ENCODE measurements around the gene GIMD1.
"Not testable (repeated sequence)": the region's sequence is repeated elsewhere in the genome, so short reads cannot be mapped to it uniquely, and the experiment has no call there.

The GIMD1 gene

DNA sequence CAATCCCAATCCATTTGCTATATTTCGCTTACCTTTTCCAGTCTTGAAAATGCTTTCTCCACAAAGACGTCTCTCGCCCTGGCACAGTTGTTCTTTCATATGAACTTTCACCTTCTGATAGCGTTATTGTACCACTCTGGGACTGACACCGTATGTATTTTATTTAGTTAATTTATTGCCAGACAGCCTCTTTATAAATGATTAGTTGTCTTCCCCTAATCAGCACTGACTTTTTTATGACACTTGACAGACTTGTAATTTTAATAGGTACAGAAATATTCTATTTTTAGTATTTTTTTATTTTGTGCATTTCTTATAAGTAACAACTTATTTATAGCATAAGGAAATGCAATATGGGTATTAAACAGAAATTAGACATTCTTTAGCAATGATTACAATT is at the start of gene GIMD1:
TSS of gene GIMD1 (minus strand) at position 101 of the 400 bp plus-strand sequence. CDS start 1,343 bp downstream, outside the sequence.
- no peaks in the 10 kb centered on the region for H3K9me3 ChIP-seq (ENCODE audit: insufficient read depth, low read length)
- no peaks in the 10 kb centered on the region for H3K27me3 ChIP-seq (ENCODE audit: insufficient read depth, insufficient read length)
- TF ChIP-seq ZNF274 (IDR thresholded peaks at IDR 0.05; ENCODE audit: low read depth, low read length) = no peak
- TF ChIP-seq YY1 (IDR thresholded peaks at IDR 0.05; ENCODE audit: insufficient read depth, insufficient read length) = no peak
- TF ChIP-seq SUZ12 (IDR thresholded peaks at IDR 0.05; ENCODE audit: extremely low read depth, insufficient read depth, insufficient read length) = no peak
- no peaks in the 10 kb centered on the region for H3K36me3 ChIP-seq (ENCODE audit: insufficient read depth, insufficient read length, low read length)
- H3K4me3 ChIP-seq (ENCODE audit: insufficient read length, low read depth) = no peak within 1 kb of the TSS
- H3K9ac ChIP-seq (ENCODE audit: insufficient read length, low read depth) = no peak within 1 kb of the TSS
- H3K4me1 ChIP-seq (ENCODE audit: insufficient read depth, insufficient read length) = no peaks in the 10 kb centered on the region
- no peak for DNase-seq (ENCODE audit: low read depth, low spot score)

DNA sequence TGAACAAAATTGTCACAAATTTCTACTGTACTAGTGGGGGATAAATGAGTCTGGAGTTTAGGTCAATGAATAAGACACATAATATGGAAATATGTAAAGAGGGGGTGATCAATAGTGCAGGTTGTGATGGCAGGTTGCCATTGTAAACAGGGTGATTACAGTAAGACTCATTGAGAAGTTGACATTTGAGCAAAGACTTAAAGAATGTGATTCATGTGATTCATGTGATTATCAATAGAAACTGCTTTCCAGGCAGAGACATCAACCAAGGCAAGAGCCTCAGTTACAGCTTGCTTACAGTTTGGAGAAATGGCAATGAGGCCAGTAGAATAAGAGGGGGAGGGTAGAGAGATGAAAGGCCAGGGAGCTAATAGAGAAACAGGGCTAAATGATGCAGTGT is 45.8 kb upstream of the GIMD1 start:
- Histone ChIP-seq H3K4me1 (ENCODE audit: insufficient read depth, insufficient read length) (no peaks in the 10 kb centered on the region), H3K27me3 (ENCODE audit: insufficient read depth, insufficient read length) (no peaks in the 10 kb centered on the region), H3K4me3 (ENCODE audit: insufficient read length, low read depth) (no peak overlapping the region), H3K9me3 (ENCODE audit: insufficient read depth, low read length) (no peaks in the 10 kb centered on the region), H3K9ac (ENCODE audit: insufficient read length, low read depth) (no peak overlapping the region), H3K36me3 (ENCODE audit: insufficient read depth, insufficient read length, low read length) (no peaks in the 10 kb centered on the region)
- DNase-seq (ENCODE audit: low read depth, low spot score) = no peak
- TF ChIP-seq YY1 (IDR thresholded peaks at IDR 0.05; ENCODE audit: insufficient read depth, insufficient read length) (no peak), ZNF274 (IDR thresholded peaks at IDR 0.05; ENCODE audit: low read depth, low read length) (no peak), SUZ12 (IDR thresholded peaks at IDR 0.05; ENCODE audit: extremely low read depth, insufficient read depth, insufficient read length) (no peak)

GRCh38 chr4:106409901-106410889 is 41.6 kb upstream of the GIMD1 start:
- Histone ChIP-seq H3K9ac (ENCODE audit: insufficient read length, low read depth) (no peak overlapping the region), H3K4me1 (ENCODE audit: insufficient read depth, insufficient read length) (no peaks in the 10 kb centered on the region), H3K27me3 (ENCODE audit: insufficient read depth, insufficient read length) (no peaks in the 10 kb centered on the region), H3K36me3 (ENCODE audit: insufficient read depth, insufficient read length, low read length) (no peaks in the 10 kb centered on the region), H3K4me3 (ENCODE audit: insufficient read length, low read depth) (no peak overlapping the region), H3K9me3 (ENCODE audit: insufficient read depth, low read length) (no peaks in the 10 kb centered on the region)
- no peak for DNase-seq (ENCODE audit: low read depth, low spot score)
- TF ChIP-seq SUZ12 (IDR thresholded peaks at IDR 0.05; ENCODE audit: extremely low read depth, insufficient read depth, insufficient read length) (no peak), YY1 (IDR thresholded peaks at IDR 0.05; ENCODE audit: insufficient read depth, insufficient read length) (no peak), ZNF274 (IDR thresholded peaks at IDR 0.05; ENCODE audit: low read depth, low read length) (no peak)

- H3K9ac ChIP-seq (ENCODE audit: insufficient read length, low read depth); DNase-seq (ENCODE audit: low read depth, low spot score); H3K9me3 ChIP-seq (ENCODE audit: insufficient read depth, low read length); H3K4me3 ChIP-seq (ENCODE audit: insufficient read length, low read depth); H3K27me3 ChIP-seq (ENCODE audit: insufficient read depth, insufficient read length); H3K36me3 ChIP-seq (ENCODE audit: insufficient read depth, insufficient read length, low read length); H3K4me1 ChIP-seq (ENCODE audit: insufficient read depth, insufficient read length): not testable (repeated sequence)
Measured at GRCh38 chr4:106408004-106408403, 39.4 kb upstream of the GIMD1 start.

- DNase-seq (ENCODE audit: low read depth, low spot score) = no peak
- Histone ChIP-seq H3K9ac (ENCODE audit: insufficient read length, low read depth) (no peak overlapping the region), H3K4me3 (ENCODE audit: insufficient read length, low read depth) (no peak overlapping the region), H3K9me3 (ENCODE audit: insufficient read depth, low read length) (no peaks in the 10 kb centered on the region; the same call in 1 of the 2 replicates), H3K36me3 (ENCODE audit: insufficient read depth, insufficient read length, low read length) (no peaks in the 10 kb centered on the region), H3K27me3 (ENCODE audit: insufficient read depth, insufficient read length) (no peaks in the 10 kb centered on the region), H3K4me1 (ENCODE audit: insufficient read depth, insufficient read length) (no peaks in the 10 kb centered on the region)
- TF ChIP-seq SUZ12 (IDR thresholded peaks at IDR 0.05; ENCODE audit: extremely low read depth, insufficient read depth, insufficient read length) (no peak), YY1 (IDR thresholded peaks at IDR 0.05; ENCODE audit: insufficient read depth, insufficient read length) (no peak), ZNF274 (IDR thresholded peaks at IDR 0.05; ENCODE audit: low read depth, low read length) (no peak)
Measured at GRCh38 chr4:106401157-106401556, 32.6 kb upstream of the GIMD1 start.

GRCh38 chr4:106398898-106399297 is 30.3 kb upstream of the GIMD1 start:
- DNase-seq (ENCODE audit: low read depth, low spot score); H3K4me3 ChIP-seq (ENCODE audit: insufficient read length, low read depth); H3K4me1 ChIP-seq (ENCODE audit: insufficient read depth, insufficient read length); H3K9ac ChIP-seq (ENCODE audit: insufficient read length, low read depth); H3K36me3 ChIP-seq (ENCODE audit: insufficient read depth, insufficient read length, low read length); H3K27me3 ChIP-seq (ENCODE audit: insufficient read depth, insufficient read length); H3K9me3 ChIP-seq (ENCODE audit: insufficient read depth, low read length): not testable (repeated sequence)

- Histone ChIP-seq H3K27me3 (ENCODE audit: insufficient read depth, insufficient read length) (no peaks in the 10 kb centered on the region), H3K36me3 (ENCODE audit: insufficient read depth, insufficient read length, low read length) (no peaks in the 10 kb centered on the region), H3K4me1 (ENCODE audit: insufficient read depth, insufficient read length) (no peaks in the 10 kb centered on the region), H3K9ac (ENCODE audit: insufficient read length, low read depth) (no peak overlapping the region), H3K4me3 (ENCODE audit: insufficient read length, low read depth) (no peak overlapping the region), H3K9me3 (ENCODE audit: insufficient read depth, low read length) (peaks cover 4% of the 10 kb centered on the region)
- no peak for TF ChIP-seq SUZ12 (IDR thresholded peaks at IDR 0.05; ENCODE audit: extremely low read depth, insufficient read depth, insufficient read length)
- TF ChIP-seq ZNF274 (IDR thresholded peaks at IDR 0.05; ENCODE audit: low read depth, low read length) = no peak
- TF ChIP-seq YY1 (IDR thresholded peaks at IDR 0.05; ENCODE audit: insufficient read depth, insufficient read length) = no peak
- DNase-seq (ENCODE audit: low read depth, low spot score) = no peak
Measured at GRCh38 chr4:106395582-106395981, 27.0 kb upstream of the GIMD1 start.

Data from NT2/D1 (cell line).